Measurements from ENCODE around the gene CKM.
"Not testable (repeated sequence)": the region's sequence is repeated elsewhere in the genome, so short reads cannot be mapped to it uniquely, and the experiment has no call there.

The CKM gene

GRCh38 chr19:45345506-45345860 is 22.8 kb upstream of the CKM start:
- peaks cover 3% of the 10 kb centered on the region for H3K36me3 ChIP-seq (ENCODE audit: insufficient read depth, low read length)
- H3K9me3 ChIP-seq (ENCODE audit: low read length): peaks cover 2% of the 10 kb centered on the region
- H3K4me3 ChIP-seq (ENCODE audit: low read length): no peak overlapping the region
- H3K4me1 ChIP-seq (ENCODE audit: insufficient read depth, low read length): no peaks in the 10 kb centered on the region
- peaks cover 28% of the 10 kb centered on the region for H3K27me3 ChIP-seq (ENCODE audit: insufficient read depth, low read length)
- no peak overlapping the region for H2AFZ ChIP-seq (ENCODE audit: low read depth, low read length)

GRCh38 chr19:45344621-45345505 is 22.2 kb upstream of the CKM start:
- H3K36me3 ChIP-seq (ENCODE audit: insufficient read depth, low read length): peaks cover 2% of the 10 kb centered on the region
- no peaks in the 10 kb centered on the region for H3K4me1 ChIP-seq (ENCODE audit: insufficient read depth, low read length)
- H3K27me3 ChIP-seq (ENCODE audit: insufficient read depth, low read length): peaks cover 32% of the 10 kb centered on the region
- H3K9me3 ChIP-seq (ENCODE audit: low read length): peaks cover 2% of the 10 kb centered on the region
- H3K4me3 ChIP-seq (ENCODE audit: low read length): no peak overlapping the region
- no peak overlapping the region for H2AFZ ChIP-seq (ENCODE audit: low read depth, low read length)

- H3K4me1 ChIP-seq (ENCODE audit: insufficient read depth, low read length): no peaks in the 10 kb centered on the region
Measured at GRCh38 chr19:45342911-45343310, 20.2 kb upstream of the CKM start.

GRCh38 chr19:45340899-45341453 is 18.3 kb upstream of the CKM start:
- Histone ChIP-seq H2AFZ (ENCODE audit: low read depth, low read length) (no peak overlapping the region), H3K4me3 (ENCODE audit: low read length) (no peak overlapping the region), H3K9me3 (ENCODE audit: low read length) (peaks cover 2% of the 10 kb centered on the region), H3K4me1 (ENCODE audit: insufficient read depth, low read length) (no peaks in the 10 kb centered on the region), H3K36me3 (ENCODE audit: insufficient read depth, low read length) (no peaks in the 10 kb centered on the region), H3K27me3 (ENCODE audit: insufficient read depth, low read length) (peaks cover 32% of the 10 kb centered on the region)

More at GRCh38 chr19:45342911-45343310, 20.2 kb upstream of the CKM start:
- no peak overlapping the region for H2AFZ ChIP-seq (ENCODE audit: low read depth, low read length)
- H3K27me3 ChIP-seq (ENCODE audit: insufficient read depth, low read length): peaks cover 32% of the 10 kb centered on the region
- H3K9me3 ChIP-seq (ENCODE audit: low read length): peaks cover 2% of the 10 kb centered on the region
- H3K4me3 ChIP-seq (ENCODE audit: low read length): no peak overlapping the region
- no peaks in the 10 kb centered on the region for H3K36me3 ChIP-seq (ENCODE audit: insufficient read depth, low read length)

- H3K4me3 ChIP-seq (ENCODE audit: low read length): no peak within 1 kb of the TSS
- no peaks in the 10 kb centered on the region for H3K36me3 ChIP-seq (ENCODE audit: insufficient read depth, low read length)
- peaks cover 2% of the 10 kb centered on the region for H3K9me3 ChIP-seq (ENCODE audit: low read length)
- H2AFZ ChIP-seq (ENCODE audit: low read depth, low read length): no peak within 1 kb of the TSS
- H3K27me3 ChIP-seq (ENCODE audit: insufficient read depth, low read length): peaks cover 31% of the 10 kb centered on the region
- no peaks in the 10 kb centered on the region for H3K4me1 ChIP-seq (ENCODE audit: insufficient read depth, low read length)
Measured at GRCh38 chr19:45340232-45340898, 17.7 kb upstream of the CKM start, which contains the start of gene KLC3. Gene KLC3 (plus strand): TSS chr19:45340750. CDS start chr19:45345542, 4,792 bp downstream.

GRCh38 chr19:45339629-45340028 is 17.0 kb upstream of the CKM start:
- H3K4me1 ChIP-seq (ENCODE audit: insufficient read depth, low read length): no peaks in the 10 kb centered on the region

GRCh38 chr19:45336696-45337251 is 14.1 kb upstream of the CKM start:
- no peak overlapping the region for H2AFZ ChIP-seq (ENCODE audit: low read depth, low read length)
- no peak overlapping the region for H3K4me3 ChIP-seq (ENCODE audit: low read length)
- peaks cover 17% of the 10 kb centered on the region for H3K27me3 ChIP-seq (ENCODE audit: insufficient read depth, low read length)
- H3K9me3 ChIP-seq (ENCODE audit: low read length): no peaks in the 10 kb centered on the region
- H3K36me3 ChIP-seq (ENCODE audit: insufficient read depth, low read length): no peaks in the 10 kb centered on the region
- H3K4me1 ChIP-seq (ENCODE audit: insufficient read depth, low read length): no peaks in the 10 kb centered on the region

More at GRCh38 chr19:45339629-45340028, 17.0 kb upstream of the CKM start:
- Histone ChIP-seq H3K4me3 (ENCODE audit: low read length) (no peak overlapping the region), H2AFZ (ENCODE audit: low read depth, low read length) (no peak overlapping the region), H3K27me3 (ENCODE audit: insufficient read depth, low read length) (peaks cover 26% of the 10 kb centered on the region), H3K9me3 (ENCODE audit: low read length) (peaks cover 2% of the 10 kb centered on the region), H3K36me3 (ENCODE audit: insufficient read depth, low read length) (no peaks in the 10 kb centered on the region)

GRCh38 chr19:45334881-45335280 is 12.2 kb upstream of the CKM start:
- H3K4me3 ChIP-seq (ENCODE audit: low read length); H3K4me1 ChIP-seq (ENCODE audit: insufficient read depth, low read length); H2AFZ ChIP-seq (ENCODE audit: low read depth, low read length); H3K27me3 ChIP-seq (ENCODE audit: insufficient read depth, low read length); H3K9me3 ChIP-seq (ENCODE audit: low read length); H3K36me3 ChIP-seq (ENCODE audit: insufficient read depth, low read length): not testable (repeated sequence)

- Histone ChIP-seq H3K9me3 (ENCODE audit: low read length) (no peaks in the 10 kb centered on the region), H3K36me3 (ENCODE audit: insufficient read depth, low read length) (no peaks in the 10 kb centered on the region), H3K27me3 (ENCODE audit: insufficient read depth, low read length) (no peaks in the 10 kb centered on the region), H3K4me1 (ENCODE audit: insufficient read depth, low read length) (no peaks in the 10 kb centered on the region), H2AFZ (ENCODE audit: low read depth, low read length) (no peak overlapping the region), H3K4me3 (ENCODE audit: low read length) (no peak overlapping the region)
Measured at GRCh38 chr19:45333609-45334303, 11.1 kb upstream of the CKM start.

- H2AFZ ChIP-seq (ENCODE audit: low read depth, low read length): no peak overlapping the region
- no peaks in the 10 kb centered on the region for H3K36me3 ChIP-seq (ENCODE audit: insufficient read depth, low read length)
- no peak overlapping the region for H3K4me3 ChIP-seq (ENCODE audit: low read length)
- H3K27me3 ChIP-seq (ENCODE audit: insufficient read depth, low read length): no peaks in the 10 kb centered on the region
- H3K4me1 ChIP-seq (ENCODE audit: insufficient read depth, low read length): no peaks in the 10 kb centered on the region
- no peaks in the 10 kb centered on the region for H3K9me3 ChIP-seq (ENCODE audit: low read length)
Measured at GRCh38 chr19:45331411-45331810, 8.7 kb upstream of the CKM start.

- H3K27me3 ChIP-seq (ENCODE audit: insufficient read depth, low read length): peaks cover 19% of the 10 kb centered on the region
- no peaks in the 10 kb centered on the region for H3K9me3 ChIP-seq (ENCODE audit: low read length)
Measured at GRCh38 chr19:45327404-45328143, 4.9 kb upstream of the CKM start.

GRCh38 chr19:45324349-45324907 is 1.8 kb upstream of the CKM start:
- no peaks in the 10 kb centered on the region for H3K36me3 ChIP-seq (ENCODE audit: insufficient read depth, low read length)
- H2AFZ ChIP-seq (ENCODE audit: low read depth, low read length): no peak overlapping the region
- H3K4me3 ChIP-seq (ENCODE audit: low read length): no peak overlapping the region
- peaks cover 15% of the 10 kb centered on the region for H3K4me1 ChIP-seq (ENCODE audit: insufficient read depth, low read length)
- no peaks in the 10 kb centered on the region for H3K9me3 ChIP-seq (ENCODE audit: low read length)
- peaks cover 27% of the 10 kb centered on the region for H3K27me3 ChIP-seq (ENCODE audit: insufficient read depth, low read length)

More at GRCh38 chr19:45327404-45328143, 4.9 kb upstream of the CKM start:
- no peaks in the 10 kb centered on the region for H3K36me3 ChIP-seq (ENCODE audit: insufficient read depth, low read length)
- no peak overlapping the region for H3K4me3 ChIP-seq (ENCODE audit: low read length)
- no peak overlapping the region for H2AFZ ChIP-seq (ENCODE audit: low read depth, low read length)
- peaks cover 8% of the 10 kb centered on the region for H3K4me1 ChIP-seq (ENCODE audit: insufficient read depth, low read length)

Data from neuron (in vitro differentiated cells).